ENCODE results near the gene SNCAIP.

The SNCAIP gene

GRCh38 chr5:122311497-122311960 lies 508 bp upstream of the SNCAIP start:
- no peak for DNase-seq (ENCODE audit: low read depth)
- H3K4me3 ChIP-seq (ENCODE audit: low read depth, low read length): no peak overlapping the region
- no peak for TF ChIP-seq CTCF (IDR thresholded peaks at IDR 0.05; ENCODE audit: low read depth, low read length, missing control alignments)

- no peak for DNase-seq (ENCODE audit: low read depth)
- H3K4me3 ChIP-seq (ENCODE audit: low read depth, low read length): no peak overlapping the region
- no peak for TF ChIP-seq CTCF (IDR thresholded peaks at IDR 0.05; ENCODE audit: low read depth, low read length, missing control alignments)
Observed at GRCh38 chr5:122312591-122313406, 762 bp downstream of the SNCAIP start.

GRCh38 chr5:122314036-122314435 lies 2.0 kb downstream of the SNCAIP start:
- no peak overlapping the region for H3K4me3 ChIP-seq (ENCODE audit: low read depth, low read length)
- DNase-seq (ENCODE audit: low read depth): no peak

GRCh38 chr5:122315521-122315920 lies 3.5 kb downstream of the SNCAIP start:
- no peak for DNase-seq (ENCODE audit: low read depth)
- TF ChIP-seq CTCF (IDR thresholded peaks at IDR 0.05; ENCODE audit: low read depth, low read length, missing control alignments): no peak
- H3K4me3 ChIP-seq (ENCODE audit: low read depth, low read length): no peak overlapping the region

More at GRCh38 chr5:122314036-122314435, 2.0 kb downstream of the SNCAIP start:
- no peak for TF ChIP-seq CTCF (IDR thresholded peaks at IDR 0.05; ENCODE audit: low read depth, low read length, missing control alignments)

- no peak overlapping the region for H3K4me3 ChIP-seq (ENCODE audit: low read depth, low read length)
- no peak for DNase-seq (ENCODE audit: low read depth)
- no peak for TF ChIP-seq CTCF (IDR thresholded peaks at IDR 0.05; ENCODE audit: low read depth, low read length, missing control alignments)
Observed at GRCh38 chr5:122316656-122317055, 4.6 kb downstream of the SNCAIP start.

- TF ChIP-seq CTCF (IDR thresholded peaks at IDR 0.05; ENCODE audit: low read depth, low read length, missing control alignments): no peak
- no peak overlapping the region for H3K4me3 ChIP-seq (ENCODE audit: low read depth, low read length)
- no peak for DNase-seq (ENCODE audit: low read depth)
Observed at GRCh38 chr5:122319897-122320296, 7.9 kb downstream of the SNCAIP start.

- no peak for DNase-seq (ENCODE audit: low read depth)
- TF ChIP-seq CTCF (IDR thresholded peaks at IDR 0.05; ENCODE audit: low read depth, low read length, missing control alignments): no peak
- H3K4me3 ChIP-seq (ENCODE audit: low read depth, low read length): no peak overlapping the region
Observed at GRCh38 chr5:122321921-122322320, 9.9 kb downstream of the SNCAIP start.
